HG02588 (cell line): Measurements from ENCODE around the gene ATM.
"Not testable (repeated sequence)": the region's sequence is repeated elsewhere in the genome, so short reads cannot be mapped to it uniquely, and the experiment has no call there.

ENCODE experiments used
- ATAC-seq: cut with Tn5 transposase; IDR thresholded peaks from one replicate; pipeline ENCODE4 v1.9.1; 2021; ENCODE audit warnings: mild to moderate bottlenecking, moderate library complexity; ENCODE audit not compliant: unreplicated experiment

The ATM gene

DNA sequence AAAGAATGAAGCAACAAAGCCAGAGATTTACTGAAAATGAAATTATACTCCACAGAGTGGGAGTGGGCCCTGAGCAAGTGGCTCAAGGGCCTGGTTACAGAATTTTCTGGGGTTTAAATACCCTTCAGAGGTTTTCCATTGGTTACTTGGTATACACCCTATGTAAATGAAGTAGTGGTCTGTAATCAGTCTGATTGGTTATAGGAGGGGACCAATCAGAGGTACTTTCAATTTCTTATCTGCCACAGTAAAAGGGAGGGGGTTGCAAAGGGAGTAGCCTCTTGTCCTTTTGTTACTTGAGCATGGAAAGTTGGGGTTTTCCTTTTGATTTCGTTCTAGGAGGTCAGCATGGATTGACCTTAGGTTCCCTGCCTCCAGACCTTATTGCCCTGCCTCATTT, 63.5 kb downstream of the ATM start:
- ATAC-seq = no peak

DNA sequence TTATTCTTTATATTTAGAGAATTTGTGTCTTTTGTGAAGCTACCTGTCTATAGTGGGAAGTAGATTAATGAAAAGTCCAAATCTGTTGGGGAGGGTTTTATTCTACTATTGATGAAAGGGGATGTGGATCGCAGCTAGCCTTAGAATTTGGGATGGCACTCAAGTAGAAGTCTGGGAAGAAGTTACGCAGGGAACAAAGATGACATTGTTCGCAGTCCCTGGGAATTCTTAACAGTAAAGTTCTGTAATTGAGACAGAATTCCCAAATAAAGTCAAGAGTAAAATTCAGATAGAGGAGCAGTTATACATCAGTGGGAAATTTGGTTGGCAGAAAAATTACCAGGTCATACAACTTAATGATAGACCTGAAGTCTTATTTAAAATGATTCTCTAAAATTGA, 64.1 kb downstream of the ATM start:
- no peak for ATAC-seq

DNA sequence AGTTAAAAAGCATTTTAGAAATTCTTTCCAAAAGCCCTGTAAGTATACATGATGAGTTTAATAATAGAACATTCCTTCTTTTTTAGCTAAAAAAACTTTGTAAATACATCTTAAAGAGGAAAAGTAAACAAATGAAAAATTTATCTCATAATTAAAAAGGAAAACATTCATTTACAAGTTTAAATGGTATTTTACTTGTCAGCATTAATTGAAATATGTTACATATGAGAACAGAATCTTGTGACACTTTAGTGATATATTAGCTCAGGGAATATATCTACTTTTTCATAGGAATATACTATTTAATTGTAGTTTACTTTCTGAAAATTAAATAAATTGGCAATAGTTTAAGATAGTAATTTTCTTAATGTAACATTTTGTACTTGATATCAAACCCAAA, 66.2 kb downstream of the ATM start:
- not testable (repeated sequence) for ATAC-seq

GRCh38 chr11:108289699-108290098, 66.8 kb downstream of the ATM start:
- no peak for ATAC-seq

GRCh38 chr11:108293229-108293628, 70.4 kb downstream of the ATM start:
- ATAC-seq = no peak

DNA sequence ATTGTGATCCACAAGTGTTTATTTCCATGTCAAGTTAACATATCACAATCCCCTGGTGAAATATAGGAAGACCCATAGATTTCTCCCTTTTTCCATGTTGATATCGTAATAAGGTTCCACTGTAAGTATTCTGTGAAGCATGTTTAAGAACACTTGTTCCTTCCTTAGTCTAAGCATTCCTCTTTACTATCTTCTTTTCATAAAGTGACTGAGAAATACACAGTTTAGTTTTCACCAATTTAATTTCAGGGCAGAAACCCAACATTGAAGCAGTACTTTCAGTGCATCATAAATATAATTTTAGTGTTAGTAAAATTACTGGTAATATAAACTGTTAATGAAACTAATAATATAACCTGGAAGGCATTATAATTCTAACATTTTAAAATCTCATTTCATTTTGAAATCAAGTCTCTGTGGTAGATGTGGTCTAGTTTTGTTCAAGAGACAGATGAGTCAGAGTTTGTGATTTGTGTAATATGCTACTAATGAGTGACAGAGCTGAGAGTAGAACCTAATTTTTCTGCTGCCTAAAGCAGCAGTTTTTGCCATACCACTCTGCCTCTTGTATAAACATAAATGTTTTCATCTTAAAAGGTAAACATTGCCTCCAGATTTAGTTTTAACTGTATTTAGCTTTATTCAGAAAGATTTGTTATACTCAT, 79.4 kb downstream of the ATM start:
- ATAC-seq = peak; percentile 72

- ATAC-seq = no peak
Observed at GRCh38 chr11:108307751-108308150, 84.9 kb downstream of the ATM start.

DNA sequence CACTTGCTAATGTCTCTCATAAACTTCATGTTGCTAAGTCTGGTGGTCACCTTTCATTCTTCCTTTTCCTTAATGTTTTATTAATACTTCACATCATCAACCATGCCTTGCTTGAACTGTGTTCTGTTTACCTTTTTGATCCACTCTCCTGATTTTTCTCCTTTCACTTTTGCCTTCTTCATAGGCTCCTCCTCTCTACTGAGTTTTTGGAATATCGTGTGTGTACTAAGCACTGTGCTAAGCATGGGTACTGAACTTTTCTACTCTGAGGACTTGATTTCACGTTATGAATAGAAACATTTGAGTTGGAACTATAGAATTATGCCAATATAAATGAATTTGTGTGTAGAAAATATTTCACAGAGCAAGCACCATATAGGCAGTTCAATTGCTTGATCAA, 90.6 kb downstream of the ATM start:
- ATAC-seq = no peak

DNA sequence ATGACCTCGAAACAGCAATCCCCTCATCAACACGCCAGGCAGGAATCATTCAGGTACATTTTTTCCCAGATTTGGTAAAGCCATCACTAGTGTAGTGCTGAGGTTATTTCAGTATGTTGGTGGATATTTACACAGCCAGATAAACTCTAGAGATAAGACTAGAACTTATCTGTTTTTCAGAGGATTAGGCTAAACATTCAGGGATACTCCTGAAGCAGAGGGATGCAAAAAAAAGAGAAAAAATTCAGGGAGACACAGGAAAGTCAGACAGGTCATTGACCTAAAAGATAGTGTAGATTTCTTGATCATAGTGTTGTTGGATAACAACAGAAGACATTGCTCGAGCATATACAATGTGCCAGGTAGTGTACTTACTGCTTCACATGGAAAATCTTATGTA, 93.2 kb downstream of the ATM start:
- no peak for ATAC-seq

DNA sequence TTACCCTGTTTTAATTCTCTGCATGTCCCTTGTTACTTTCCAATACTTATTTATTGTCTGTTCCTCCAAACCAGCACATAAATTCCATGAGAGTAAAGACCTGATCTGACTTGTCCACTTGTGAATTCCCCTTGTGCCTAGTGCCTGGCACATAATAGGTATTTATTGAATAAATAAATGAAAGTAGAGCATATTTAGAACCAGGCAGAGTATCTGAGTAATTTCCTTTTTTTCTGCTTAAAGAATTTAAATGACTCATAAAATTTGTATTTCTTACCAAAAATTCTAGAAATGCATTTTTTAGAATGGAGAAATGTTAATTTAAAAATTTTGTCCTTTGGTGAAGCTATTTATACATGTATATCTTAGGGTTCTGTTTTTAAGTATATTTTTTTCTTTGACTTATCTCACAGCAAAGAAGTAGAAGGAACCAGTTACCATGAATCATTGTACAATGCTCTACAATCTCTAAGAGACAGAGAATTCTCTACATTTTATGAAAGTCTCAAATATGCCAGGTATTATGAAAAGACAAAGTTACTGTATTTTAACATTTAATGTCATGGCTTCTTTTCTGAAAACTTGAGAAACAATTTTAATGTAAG, 96.8 kb downstream of the ATM start:
- no peak for ATAC-seq

- ATAC-seq = no peak
Observed at GRCh38 chr11:108322666-108323065, 99.8 kb downstream of the ATM start.

DNA sequence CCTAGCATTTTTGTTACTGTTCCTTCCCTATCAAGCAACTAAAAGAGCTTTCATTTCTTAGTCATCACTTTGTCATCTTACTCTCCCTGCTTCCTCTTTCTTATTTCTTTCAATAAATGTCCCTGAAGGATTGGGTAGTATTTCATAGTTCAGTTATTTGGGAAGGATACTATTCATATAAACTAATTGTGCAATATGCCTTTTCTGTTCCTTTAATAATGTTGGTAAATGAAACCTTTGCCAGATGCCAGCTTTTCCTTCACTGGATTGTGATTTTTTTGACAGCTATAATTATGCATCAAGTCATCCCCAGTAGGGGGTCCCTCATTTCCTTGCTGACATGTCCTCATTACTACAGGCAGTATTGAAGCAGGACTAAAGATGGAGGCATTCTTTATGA, 101.7 kb downstream of the ATM start:
- no peak for ATAC-seq

- no peak for ATAC-seq
Observed at GRCh38 chr11:108333403-108333899, 110.6 kb downstream of the ATM start.

DNA sequence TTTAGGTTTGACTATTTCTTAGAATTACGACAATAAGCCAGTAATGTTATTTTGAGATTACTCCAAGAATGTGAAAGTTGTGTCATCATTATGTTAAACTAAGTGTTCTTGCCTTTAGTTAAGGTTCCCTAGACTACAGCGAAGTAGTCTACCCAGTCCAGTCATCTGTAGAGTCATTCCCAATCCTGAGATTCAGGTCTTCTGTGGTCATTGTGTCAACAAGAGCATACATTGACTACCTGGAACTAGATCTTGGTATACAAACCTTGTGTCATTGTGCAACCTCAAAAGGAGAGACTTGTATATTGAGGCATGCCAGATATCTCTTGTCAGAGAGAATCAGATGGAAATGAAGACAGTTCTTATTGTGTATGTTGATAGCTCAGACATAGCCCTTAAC, 115.9 kb downstream of the ATM start:
- ATAC-seq = no peak

DNA sequence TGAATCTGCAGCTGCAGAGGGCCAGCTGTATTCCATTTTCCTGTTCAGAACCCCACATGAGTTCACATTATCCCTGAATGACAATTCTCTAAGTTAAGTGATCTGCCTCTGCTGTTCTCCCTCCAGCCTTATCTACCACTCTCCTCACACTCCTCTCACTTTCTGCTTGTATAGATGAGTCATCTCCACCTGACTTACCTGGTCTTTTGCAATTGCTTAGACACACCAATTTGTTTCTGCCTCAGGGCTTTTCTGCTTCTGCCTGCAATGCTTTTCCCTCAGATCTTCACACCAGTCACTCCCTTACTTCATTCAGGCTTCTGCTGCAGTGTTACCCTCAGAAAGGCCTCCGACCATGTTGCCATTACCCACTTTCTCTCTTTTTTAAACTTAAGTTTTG, 118.1 kb downstream of the ATM start:
- no peak for ATAC-seq

DNA sequence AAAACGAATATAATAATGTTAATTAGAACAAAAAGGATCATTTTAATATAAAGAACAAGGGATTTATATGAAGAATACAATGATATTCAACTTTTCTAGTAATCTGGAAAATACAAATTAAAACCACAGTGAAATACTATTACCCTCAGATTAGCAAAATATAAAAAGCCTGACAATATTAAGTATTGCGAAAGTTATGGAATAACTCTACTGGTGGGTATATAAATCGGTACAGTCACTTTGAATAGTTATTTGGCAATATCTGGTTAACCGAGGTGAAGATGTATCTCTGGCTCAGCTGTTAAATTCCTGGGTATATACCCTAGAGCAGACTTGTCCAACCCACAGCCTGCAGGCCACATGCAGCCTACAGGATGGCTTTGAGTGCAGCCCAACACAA, 118.8 kb downstream of the ATM start:
- no peak for ATAC-seq

DNA sequence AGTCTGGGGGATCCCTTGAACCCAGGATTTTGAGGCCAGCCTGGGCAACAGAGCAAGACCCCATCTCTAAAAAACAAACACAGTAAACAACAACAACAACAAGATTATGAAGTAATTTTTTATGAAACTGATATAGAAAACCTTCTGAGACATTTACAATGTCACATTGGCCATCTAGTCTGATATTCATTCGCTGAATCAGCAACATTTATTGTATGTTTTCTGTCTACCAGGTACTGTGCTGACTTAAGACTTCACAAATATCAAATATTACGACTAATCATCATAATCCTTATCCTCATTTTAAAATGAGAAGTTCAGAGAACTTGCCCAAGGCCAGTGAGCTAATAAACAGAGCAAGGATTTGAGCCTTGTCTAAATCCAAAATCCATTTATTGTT, 120.8 kb downstream of the ATM start:
- ATAC-seq = no peak

DNA sequence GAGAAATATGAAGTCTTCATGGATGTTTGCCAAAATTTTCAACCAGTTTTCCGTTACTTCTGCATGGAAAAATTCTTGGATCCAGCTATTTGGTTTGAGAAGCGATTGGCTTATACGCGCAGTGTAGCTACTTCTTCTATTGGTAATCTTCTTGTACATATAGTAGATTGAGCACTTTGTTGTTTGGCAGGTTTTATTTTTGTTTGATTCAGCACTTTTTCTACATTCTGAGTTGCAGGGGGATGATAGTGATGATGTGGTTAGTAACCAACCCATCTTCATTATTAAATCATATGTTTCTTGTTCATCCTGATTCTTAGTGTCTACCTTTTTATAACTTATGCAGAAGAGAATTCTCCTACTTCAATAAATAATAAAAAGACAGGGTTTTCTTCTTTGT, 122.9 kb downstream of the ATM start:
- ATAC-seq = no peak

- ATAC-seq = no peak
Observed at GRCh38 chr11:108346451-108346850, 123.6 kb downstream of the ATM start.

GRCh38 chr11:108351468-108351867, 128.6 kb downstream of the ATM start:
- ATAC-seq = no peak

- no peak for ATAC-seq
Observed at GRCh38 chr11:108364159-108364558, 141.3 kb downstream of the ATM start.

DNA sequence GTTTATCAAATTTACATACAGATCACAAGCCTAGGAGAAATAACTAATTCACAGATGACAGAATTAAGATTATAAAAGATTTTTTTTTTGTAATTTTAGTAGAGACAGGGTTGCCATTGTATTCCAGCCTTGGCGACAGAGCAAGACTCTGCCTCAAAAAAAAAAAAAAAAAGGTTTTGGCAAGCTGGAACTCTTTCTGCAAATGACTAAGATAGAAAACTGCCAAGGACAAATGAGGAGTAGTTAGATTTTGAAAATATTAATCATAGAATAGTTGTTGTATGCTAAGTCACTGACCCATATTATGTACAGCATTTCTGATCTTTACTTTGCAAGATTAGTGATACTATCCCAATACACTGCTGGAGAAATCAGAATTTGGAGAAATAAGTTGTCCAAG, 145.3 kb downstream of the ATM start:
- ATAC-seq = no peak

- no peak for ATAC-seq
Observed at GRCh38 chr11:108369064-108369463, 146.2 kb downstream of the ATM start.
